Psoas muscle (tissue), 8 donors: Measurements from ENCODE around the gene ENDOV. TPM values are rescaled to one million over a fixed set of nuclear protein-coding genes. Genes with fewer than 3 reads are reported as not detected.

Experiments used
- ATAC-seq, 4 donors: fragments of 200-7000 bp; cut with Tn5 transposase; one replicate each; pipeline ENCODE4 v1.9.1; 2020; ENCODE audit warnings: moderate library complexity in 3 of 4, mild to moderate bottlenecking in 2 of 4
- DNase-seq, 2 donors: peaks; one replicate each; pipeline ENCODE4 v3.0.0-alpha.2; 2020
- H3K27ac ChIP-seq: fragments of 200-600 bp; one replicate; pipeline ENCODE4 v1.8.0; 2022
- H3K27me3 ChIP-seq, 3 donors: fragments of 200-600 bp in 1 of 3; one replicate each; pipeline versions ENCODE4 v1.6.1 to v1.8.0; 2013 to 2022; ENCODE audit warnings: low read length in 2 of 3, mild to moderate bottlenecking in 2 of 3, moderate library complexity in 1 of 3; ENCODE audit not compliant: insufficient read depth in 3 of 3
- H3K36me3 ChIP-seq, 2 donors: fragments of 200-600 bp in 1 of 2; one replicate each; pipeline versions ENCODE4 v1.6.1 to v1.8.0; 2013 to 2022; ENCODE audit warnings: low read depth in 1 of 2, mild to moderate bottlenecking in 1 of 2, moderate library complexity in 1 of 2; ENCODE audit not compliant: insufficient read depth in 1 of 2
- H3K4me1 ChIP-seq: fragments of 200-600 bp; one replicate; pipeline ENCODE4 v1.8.0; 2022
- H3K4me3 ChIP-seq: fragments of 200-600 bp; one replicate; pipeline ENCODE4 v1.8.0; 2022; ENCODE audit warnings: mild to moderate bottlenecking
- H3K9me3 ChIP-seq: fragments of 200-600 bp; one replicate; pipeline ENCODE4 v1.8.0; 2022
- WGBS, 3 donors: extraction: QIAGEN DNeasy Blood & Tissue Kit; methylation state at CpG; one replicate each; pipeline versions ENCODE4 v1.1.6 to v1.1.7; 2013; 5-methylcytosine and 5-hydroxymethylcytosine counted together
- intact Hi-C, 2 donors: fragments of 100-400 bp; cut with DNase I; formaldehyde crosslinking; loops; one replicate each; pipeline versions ENCODE4 v1.11.0 to v1.14.2; 2022
- polyA plus RNA-seq, 3 donors: library from polyadenylated mRNA; stranded (reverse); fragments of 200-250 nt; gene quantifications; one replicate each; pipeline ENCODE4 v1.2.3, GENCODE V29; 2013
- total RNA-seq, 4 donors: library from RNA; stranded (reverse); fragmentation: NEBNext Ultra II Directional in 2 of 4; extraction: Animal tissue kit (Norgen Biotek cat#: 25700) in 2 of 4; gene quantifications; one replicate each; pipeline versions ENCODE4 v1.2.1 to v1.2.4, GENCODE V29; 2021 to 2023
- TF ChIP-seq, protein P1 (sequence below): fragments of 200-600 bp; IDR thresholded peaks from one replicate; pipeline ENCODE4 v1.8.0; 2022; ENCODE audit warnings: antibody characterized with exemption
- donor health status: healthy with polysubstance abuse.
- donor health status: DM: no; HTN: no; CAD: no; lungs with moderate emphysema.
- donor health status: Bipolar disorder and iron deficiency.
- donor health status: healthy.
- donor health status: DM: yes; HTN: yes; CAD: no.
- donor health status: DM: no; HTN: no; CAD: no.
- donor health status: DM: no; HTN: no; CAD: no.
- donor health status: DM: yes; HTN: yes; CAD: no.

Gene ENDOV
- total and polyA plus RNA-seq, 7 donors, result 12.0 to 24.3 (median 17.9) TPM

DNA sequence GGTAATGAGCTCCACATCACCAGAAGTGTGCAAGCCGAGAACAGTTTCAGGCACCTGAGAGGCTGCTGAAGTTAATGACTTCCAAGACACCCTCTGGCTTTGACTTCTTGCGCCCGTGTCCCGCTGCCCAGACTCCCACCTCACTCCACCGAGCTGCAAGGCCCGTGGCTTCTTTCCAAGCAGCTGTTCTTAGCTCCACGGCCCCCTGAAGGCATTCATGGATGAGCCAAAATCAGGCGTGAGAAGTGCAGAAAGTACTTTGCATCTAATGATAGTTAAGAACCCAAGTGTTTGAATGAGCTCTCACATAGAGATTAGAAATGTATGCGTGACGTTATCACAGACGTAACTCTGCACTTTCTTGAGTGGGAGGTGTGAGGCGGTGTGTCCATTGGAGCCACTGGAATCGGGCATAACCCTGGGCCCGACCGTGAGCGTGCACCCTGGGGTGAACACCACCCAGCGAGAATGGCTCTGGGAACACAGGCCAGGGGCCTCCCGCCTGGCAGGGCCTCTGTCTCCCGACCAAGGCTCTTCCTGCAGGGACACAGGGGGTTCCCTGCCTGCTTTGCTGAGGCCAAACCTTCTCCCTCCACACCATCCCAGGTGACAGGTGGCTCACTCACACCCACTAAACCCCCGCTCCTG lies 50.5 kb downstream of the ENDOV start:
- Histone ChIP-seq H3K4me1 (peaks cover 12% of the 10 kb centered on the region), H3K27me3 (peaks cover 0 to 28% (median 16%) of the 10 kb centered on the region in 3 donors), H3K9me3 (no peaks in the 10 kb centered on the region), H3K4me3 (no peak overlapping the region), H3K27ac (no peak overlapping the region), H3K36me3 (no peaks in the 10 kb centered on the region)
- ATAC-seq (no peak), DNase-seq (peak in 1 of 2 donors; percentile 35)
- intact Hi-C loops, result no loop called here
- TF ChIP-seq, protein P1, sequence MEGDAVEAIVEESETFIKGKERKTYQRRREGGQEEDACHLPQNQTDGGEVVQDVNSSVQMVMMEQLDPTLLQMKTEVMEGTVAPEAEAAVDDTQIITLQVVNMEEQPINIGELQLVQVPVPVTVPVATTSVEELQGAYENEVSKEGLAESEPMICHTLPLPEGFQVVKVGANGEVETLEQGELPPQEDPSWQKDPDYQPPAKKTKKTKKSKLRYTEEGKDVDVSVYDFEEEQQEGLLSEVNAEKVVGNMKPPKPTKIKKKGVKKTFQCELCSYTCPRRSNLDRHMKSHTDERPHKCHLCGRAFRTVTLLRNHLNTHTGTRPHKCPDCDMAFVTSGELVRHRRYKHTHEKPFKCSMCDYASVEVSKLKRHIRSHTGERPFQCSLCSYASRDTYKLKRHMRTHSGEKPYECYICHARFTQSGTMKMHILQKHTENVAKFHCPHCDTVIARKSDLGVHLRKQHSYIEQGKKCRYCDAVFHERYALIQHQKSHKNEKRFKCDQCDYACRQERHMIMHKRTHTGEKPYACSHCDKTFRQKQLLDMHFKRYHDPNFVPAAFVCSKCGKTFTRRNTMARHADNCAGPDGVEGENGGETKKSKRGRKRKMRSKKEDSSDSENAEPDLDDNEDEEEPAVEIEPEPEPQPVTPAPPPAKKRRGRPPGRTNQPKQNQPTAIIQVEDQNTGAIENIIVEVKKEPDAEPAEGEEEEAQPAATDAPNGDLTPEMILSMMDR, result no peak
- WGBS, 3 donors, result 38 to 49% (median 40%) methylated on average over 20 of the region's 20 CpGs

DNA sequence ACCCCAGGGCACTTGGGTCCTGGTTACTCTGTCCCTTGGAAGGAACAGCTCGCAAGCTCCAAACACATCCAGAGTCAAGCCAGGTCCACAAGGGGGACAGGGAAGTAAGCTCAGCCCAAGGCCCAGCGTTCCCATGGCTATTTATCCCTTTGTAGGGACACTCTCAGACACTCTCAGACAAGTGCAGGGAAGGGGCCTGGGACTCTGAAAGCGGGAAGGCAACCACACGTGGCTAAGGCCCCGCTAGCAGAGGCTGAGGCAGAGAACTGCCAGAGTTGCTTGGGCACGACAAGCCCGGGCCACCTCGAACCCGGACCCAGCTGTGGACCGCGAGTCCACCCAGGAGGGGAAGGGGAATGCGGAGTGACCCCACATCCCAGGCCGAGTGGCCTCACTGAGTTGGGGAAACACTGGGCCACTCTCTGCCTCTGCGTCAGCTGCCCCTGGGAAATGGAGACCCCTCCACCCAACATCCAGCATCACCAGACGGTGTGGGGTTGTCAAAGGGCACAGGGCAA lies 51.3 kb downstream of the ENDOV start:
- Histone ChIP-seq H3K27me3 (peaks cover 0 to 31% (median 18%) of the 10 kb centered on the region in 3 donors), H3K4me1 (peaks cover 6% of the 10 kb centered on the region), H3K36me3 (no peaks in the 10 kb centered on the region), H3K4me3 (no peak overlapping the region), H3K9me3 (no peaks in the 10 kb centered on the region), H3K27ac (no peak overlapping the region)
- ATAC-seq (no peak), DNase-seq (no peak)
- TF ChIP-seq, protein P1, result no peak
- intact Hi-C loops, result no loop called here
- WGBS, 3 donors, result 77 to 84% (median 83%) methylated on average over 15 of the region's 15 CpGs

DNA sequence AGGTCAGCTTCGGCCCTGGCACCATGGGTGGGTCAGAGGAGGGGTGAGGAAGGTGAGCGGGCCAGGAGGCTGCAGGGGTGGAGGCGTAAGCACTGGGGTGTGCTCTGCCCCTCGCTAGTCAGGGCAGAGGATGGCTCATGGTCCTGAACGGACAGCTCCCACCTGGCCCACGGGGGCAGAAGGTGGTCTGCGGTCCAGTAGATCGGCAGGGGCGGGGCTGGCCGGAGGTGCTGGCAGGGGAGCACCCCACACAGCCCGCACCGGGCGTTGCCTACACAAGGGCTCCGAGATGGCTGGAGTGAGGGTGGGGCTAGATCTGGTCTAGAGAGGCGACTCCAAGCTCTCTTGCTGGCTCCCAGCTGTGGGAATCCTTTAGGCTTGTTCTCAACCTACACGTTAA lies 53.3 kb downstream of the ENDOV start:
- TF ChIP-seq, protein P1, result no peak
- Histone ChIP-seq H3K4me1 (no peaks in the 10 kb centered on the region), H3K27ac (no peak overlapping the region), H3K4me3 (no peak overlapping the region), H3K27me3 (peaks cover 0 to 40% (median 21%) of the 10 kb centered on the region in 3 donors), H3K9me3 (no peaks in the 10 kb centered on the region), H3K36me3 (no peaks in the 10 kb centered on the region)
- no peak for ATAC-seq
- intact Hi-C loops, result no loop called here
- no peak for DNase-seq
- WGBS, 3 donors, result 16 to 22% (median 18%) methylated on average over 16 of the region's 16 CpGs

DNA sequence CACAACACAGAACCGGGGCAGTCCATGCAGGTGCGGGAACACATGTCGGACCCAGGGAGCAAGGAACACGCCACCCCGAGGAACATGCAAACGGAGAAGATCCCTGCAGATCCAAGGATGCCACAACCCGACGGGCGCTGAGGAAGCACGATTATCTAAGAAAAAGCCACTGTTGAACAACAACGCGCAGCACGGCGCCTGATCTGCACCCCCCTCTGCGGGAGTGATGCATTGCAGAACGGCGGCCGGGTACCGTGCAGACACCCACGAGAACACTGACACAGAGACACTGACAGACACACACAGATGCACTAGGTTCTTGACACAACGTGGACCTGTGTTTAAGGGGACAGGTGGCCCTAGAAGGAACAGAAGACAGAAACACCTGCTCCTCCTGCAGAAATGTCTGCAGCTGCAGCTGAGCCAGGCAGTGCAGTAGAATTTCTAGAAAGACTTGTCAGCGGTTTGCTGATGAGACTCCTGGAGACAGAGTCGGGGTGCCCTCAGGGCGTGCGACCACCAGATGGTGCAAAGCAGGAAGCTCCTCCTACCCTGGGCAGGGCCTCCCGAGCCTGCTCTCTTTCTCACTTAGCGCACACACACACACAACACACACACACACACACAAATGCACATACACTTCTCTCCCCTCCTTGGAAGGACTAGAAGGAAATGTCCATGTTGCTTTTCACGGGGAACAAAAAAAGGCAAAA lies 54.0 kb downstream of the ENDOV start:
- intact Hi-C loops, result no loop called here
- Histone ChIP-seq H3K27me3 (peaks cover 0 to 46% (median 21%) of the 10 kb centered on the region in 3 donors), H3K27ac (no peak overlapping the region), H3K36me3 (no peaks in the 10 kb centered on the region), H3K9me3 (no peaks in the 10 kb centered on the region), H3K4me3 (no peak overlapping the region), H3K4me1 (no peaks in the 10 kb centered on the region)
- WGBS, 3 donors, result 64 to 69% (median 67%) methylated on average over 28 of the region's 28 CpGs
- DNase-seq, result no peak
- TF ChIP-seq, protein P1, result no peak
- no peak for ATAC-seq
